HG03060 (cell line): ENCODE results near the gene CDCA4.

Experiments
- ATAC-seq: cut with Tn5 transposase; IDR thresholded peaks from one replicate; pipeline ENCODE4 v1.9.1; 2021; ENCODE audit warnings: low read depth, moderate number of reproducible peaks; ENCODE audit not compliant: unreplicated experiment

Gene CDCA4

DNA sequence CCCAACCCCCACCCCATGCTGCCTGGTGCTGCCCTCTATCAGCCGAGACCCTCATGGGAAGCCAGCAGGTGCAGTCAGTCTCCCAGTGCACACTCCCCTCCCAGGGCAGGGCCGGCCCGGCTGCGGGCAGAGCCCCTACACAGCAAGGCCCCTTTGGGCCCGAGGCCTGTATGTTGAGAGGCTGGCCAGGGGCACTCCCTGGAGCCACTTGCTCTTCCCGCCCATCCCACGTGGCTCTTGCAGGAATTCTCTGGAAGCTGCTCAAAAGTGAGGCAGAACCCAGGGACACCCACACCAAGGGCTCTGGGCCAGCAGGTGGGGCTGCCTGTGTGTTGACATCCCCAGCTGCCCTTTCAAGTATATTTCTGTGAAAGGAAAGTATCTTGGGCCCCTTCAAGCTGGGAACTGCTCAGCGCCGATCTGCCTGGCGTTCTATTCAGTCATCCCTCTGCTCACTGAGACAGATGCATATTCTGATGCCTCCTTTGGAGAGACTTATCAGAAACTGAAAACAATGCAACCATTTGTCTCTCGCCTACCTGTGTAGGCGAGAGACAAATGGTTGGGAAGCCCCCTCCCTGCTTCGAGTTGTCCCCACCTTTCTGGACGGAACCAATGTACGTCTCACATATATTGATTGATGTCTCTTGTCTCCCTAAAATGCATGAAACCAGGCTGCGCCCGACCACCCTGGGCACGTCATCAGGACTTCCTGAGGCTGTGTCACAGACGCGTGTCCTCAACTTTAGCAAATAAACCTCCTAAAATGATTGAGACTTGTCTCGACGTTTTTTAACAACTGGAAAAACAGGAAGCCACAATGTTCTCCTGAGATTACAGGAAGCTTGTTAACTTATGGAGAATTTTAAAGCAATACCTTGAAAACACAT, 38.4 kb upstream of the CDCA4 start:
- ATAC-seq: no peak

DNA sequence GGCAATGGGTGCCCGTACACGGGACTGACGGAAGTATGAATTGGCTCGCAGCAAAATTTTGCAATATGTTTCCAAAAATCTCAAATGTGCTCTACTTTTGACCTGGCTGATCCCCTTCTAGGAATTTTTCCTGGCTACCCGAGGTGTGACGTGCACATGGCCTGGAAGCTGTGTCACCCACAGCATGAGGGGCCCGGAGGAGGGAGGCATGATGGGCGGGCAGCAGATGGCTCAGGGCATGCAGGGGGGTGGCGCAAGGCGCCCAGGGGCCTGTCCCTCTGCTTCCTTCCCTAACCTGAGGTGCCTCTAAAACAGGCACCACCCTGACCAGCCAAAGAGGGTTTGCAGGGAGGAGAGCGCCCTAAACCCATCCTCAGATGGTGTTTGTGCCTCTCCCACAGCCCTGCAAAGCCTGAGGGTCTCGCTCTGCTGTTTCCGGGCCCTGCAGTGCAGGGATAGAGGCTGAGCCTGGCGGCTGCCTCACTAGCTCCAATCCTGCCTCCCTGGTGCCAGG, 37.7 kb upstream of the CDCA4 start:
- no peak for ATAC-seq

DNA sequence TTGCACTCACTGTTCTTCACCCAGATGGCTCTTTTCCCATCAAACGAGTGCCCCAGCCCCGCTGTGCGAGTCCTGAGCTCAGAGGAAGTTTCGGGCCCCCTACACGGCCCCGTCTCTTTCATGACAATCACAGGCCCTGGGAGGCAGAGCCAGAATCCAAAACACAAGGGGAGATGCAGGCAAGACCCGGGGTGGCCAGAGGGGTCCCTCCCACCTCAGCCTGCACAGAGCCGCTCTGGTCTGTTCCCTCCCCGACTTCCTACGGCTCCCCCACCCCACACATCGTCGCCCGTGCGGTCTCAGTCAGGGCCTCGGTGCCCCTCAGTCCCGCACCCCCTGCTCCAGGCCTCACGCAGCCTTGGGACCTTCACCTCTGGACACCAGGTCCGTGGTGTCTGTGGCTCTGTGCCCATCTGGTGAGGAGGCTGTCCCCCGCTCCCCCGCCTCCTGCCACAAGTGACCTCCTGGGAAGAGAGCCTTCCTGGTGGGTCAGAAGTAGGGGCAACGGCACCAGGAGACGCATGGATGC, 35.5 kb upstream of the CDCA4 start:
- ATAC-seq: no peak

DNA sequence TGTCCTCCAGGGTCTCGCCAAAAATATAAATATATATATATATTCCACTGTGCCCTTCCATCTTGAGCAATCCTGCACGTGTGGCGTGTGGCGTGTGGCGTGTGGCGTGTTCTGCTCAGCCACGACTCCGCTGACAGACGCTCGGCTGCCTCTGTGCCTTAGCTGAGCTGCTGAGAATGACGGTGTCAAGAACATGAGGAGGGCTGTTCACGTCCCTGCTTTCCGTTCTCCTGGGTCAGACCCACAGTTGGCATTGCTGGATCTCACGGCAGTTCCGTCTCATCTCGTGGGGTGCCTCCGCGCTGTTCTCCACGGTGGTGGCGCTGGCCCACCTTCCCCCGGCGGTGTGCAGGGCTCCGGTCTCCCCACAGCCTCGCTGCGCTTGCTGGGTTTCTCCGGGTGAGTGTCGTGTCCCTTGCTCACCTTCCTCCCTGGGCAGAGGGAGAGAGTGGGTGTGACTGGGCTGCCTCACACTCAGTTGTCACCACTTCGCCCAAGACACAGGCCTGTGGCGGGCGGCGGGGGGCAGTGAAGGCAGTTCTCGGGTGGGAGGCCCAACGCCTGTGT, 34.9 kb upstream of the CDCA4 start:
- ATAC-seq: no peak

DNA sequence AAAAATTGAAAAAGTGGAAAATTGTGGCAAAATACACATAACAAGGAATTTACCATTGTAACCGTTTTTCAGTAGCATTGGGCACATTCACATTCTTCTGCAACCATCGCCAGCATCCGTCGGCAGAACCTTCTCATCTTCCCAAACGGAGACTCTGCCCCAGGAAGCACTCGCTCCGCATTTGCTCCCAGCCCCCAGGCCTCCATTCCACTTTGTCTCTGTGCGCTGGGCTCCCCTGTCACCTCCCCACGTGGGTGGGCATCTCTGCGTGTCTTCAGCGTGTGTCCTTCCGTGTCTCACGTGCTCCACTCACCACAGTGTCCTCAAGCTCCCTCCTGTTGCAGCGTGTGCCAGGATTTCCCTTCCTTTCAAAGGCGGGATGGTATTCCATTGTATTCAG, 34.5 kb upstream of the CDCA4 start:
- ATAC-seq: no peak

DNA sequence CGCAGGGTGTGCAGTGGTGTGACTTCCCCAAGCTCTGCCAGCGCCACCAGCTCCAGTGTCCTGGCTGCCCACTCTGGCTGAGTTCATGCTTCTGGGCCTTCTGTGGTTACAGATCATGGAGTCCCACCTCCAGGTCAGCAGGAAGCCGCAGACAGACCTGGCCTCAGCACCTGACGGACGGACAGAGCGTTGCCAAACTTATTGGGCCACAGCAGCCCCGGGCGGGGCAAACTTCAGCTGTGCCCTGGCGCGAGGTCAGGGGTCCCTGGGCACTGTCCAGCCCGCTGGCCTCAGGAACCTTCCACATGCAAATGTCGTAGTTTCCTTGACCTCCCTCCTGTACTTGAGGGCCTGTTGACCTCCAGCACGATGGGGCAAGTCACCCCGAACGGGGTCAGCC, 33.1 kb upstream of the CDCA4 start:
- no peak for ATAC-seq

DNA sequence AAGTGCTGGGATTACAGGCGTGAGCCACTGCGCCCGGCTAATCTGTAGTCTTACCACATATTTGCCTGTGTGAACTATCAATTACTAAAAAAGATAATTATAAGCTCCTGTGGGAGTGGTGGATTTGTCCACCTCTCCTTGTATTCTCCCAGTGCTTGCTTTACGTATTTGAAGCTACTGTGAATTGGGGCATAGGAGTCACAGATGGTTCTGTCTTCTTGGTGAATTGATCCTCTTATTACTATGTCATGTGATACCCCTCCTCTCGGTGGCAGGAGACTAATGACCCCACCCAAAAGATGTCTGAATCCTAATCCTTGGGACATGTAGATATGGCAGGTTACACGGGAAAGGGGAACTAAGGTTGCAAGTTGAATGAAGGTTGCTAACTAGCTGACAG, 32.5 kb upstream of the CDCA4 start:
- no peak for ATAC-seq

DNA sequence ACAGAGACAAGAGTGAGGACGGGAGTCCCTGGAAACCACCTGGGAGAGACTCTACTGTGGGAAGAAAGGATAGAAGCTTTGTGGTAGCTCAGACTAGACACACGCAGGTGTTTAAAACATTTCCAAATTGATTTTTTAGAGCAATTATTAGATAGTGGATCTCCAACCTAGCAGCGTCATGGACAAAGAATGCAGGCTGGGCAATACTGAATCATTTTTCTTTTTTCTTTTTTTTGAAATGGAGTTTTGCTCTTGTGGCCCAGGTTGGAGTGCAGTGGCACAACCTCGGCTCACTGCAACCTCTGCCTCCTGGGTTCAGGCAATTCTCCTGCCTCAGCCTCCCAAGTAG, 31.2 kb upstream of the CDCA4 start:
- no peak for ATAC-seq

DNA sequence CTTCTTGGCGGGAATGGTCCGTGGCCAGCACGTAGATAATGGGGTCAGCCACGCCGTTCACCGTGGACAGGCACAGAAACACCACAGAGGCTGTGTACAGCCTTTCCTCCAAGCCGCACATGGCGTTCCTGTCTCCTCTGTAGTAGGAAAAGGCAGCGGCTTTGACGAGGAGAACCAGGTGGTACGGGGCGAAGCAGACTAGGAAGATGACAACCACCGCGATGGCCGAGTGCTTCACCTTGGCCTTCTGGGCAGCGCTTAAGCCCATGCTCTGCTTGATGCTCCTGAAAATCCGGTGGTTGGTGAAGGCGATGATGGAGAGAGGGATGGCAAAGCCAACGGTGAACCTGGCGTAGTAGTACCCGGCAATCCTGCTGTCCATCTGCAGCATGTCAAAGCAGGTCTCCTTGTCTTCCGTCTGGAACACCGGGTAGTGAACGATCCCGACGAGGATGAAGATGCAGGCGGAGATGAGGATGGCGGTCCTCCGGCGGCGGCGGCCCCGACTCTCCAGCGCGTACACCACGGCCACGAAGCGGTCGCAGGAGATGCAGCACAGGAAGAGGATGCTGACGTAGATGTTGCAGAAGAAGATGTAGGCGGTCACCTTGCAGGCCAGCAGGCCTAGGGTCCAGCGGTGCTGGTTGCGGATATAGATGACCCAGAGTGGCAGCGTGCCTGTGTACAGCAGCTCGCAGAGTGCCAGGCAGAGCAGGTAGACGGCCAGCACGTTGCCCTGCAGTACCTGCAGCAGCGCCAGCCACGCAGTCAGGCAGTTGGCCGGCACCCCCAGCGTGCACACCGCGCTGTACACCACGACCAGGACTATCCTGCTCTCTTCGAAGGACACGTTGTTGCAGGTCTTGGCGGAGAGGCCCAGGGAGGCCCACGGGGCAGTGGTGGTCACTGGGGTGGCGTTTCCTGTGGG, 30.6 kb upstream of the CDCA4 start:
- no peak for ATAC-seq

DNA sequence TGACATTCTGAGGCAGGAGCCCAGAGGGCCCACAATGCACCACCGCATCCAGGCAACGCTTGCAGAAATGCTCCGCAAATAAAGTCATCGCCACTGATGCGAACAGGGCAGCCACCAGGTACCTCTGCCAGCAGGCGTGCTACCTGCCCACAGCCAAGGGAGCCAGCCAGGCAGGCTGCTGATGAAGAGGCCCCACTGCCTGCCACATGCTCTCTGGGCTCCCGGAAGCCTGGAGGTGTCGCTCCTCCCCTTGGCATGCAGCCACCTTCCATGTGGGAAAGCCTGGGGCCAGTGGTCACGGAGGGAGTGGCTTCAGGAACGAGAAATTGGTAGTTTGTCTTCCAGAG, 29.6 kb upstream of the CDCA4 start:
- ATAC-seq: no peak

DNA sequence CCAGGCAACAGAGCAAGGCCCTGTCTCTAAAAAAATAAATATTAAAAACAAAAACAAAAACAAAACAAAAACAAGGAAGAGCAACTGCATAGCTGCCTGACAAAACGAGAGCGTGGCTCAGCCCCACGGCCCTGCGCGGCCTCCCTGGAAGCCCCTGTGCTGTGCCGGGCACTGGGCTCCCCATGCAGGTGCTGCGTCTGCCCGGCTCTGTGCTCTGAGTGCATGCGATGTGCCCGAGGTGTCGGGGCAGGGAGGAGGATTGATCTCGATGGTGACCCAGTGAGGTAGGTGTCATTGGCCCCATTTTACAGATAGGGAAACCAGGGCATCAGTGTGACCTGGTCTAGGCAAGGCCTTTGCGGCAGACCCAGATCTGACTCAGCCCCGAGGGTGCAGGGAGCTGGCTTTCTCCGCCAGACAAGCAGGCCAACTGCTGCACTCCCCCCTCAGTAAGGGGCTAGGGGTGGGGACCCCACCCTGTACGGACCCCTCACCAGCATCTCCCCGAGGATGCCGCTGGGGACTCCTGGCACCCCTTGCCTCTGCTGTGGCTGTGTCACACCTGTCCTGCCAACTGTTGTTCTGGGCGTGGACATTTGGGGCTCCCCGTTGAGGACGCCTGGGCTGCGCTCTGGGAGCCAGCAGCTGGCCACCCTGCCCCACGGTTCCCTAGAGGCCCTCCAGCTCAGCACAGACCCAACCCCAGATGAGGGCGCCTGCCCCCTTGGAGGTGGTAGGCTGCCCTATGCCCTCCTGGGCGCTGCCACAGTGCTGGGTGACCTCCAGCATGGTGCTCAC, 29.1 kb upstream of the CDCA4 start:
- no peak for ATAC-seq

DNA sequence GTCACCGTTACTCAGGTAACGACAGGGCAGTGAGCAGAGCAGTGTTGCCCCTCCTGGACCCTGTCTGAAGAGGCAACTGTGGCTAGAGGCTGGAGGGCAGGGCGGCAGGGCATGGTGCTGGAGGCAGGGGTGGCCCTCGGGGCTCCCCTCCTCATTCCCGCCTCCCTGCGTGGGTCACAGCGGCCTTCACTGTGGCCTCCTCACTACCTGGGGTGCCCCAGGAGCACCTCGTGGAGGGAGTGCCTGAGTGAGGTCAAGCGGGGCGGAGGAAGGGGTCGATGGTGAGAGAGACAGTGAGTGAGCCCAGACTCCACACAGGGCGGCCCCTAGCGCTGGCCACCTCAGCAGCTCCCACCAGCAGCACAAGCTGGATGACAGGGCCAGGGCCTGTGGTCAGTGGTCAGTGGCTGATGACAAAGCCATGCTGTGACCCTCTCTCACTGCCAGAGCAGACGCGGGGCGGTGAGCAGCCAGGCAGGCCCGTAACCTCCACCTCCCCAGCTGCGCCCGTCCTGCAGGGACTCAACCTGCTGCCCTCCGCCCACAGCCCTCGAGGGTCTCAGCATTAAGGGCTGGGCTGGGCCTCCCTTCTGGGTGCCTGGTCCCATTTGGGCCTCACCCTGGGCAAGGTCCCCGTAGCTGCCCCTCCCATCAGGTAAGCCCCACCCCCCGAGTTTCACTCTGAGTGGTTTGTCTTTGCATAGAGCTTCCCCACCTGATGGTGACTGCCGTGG, 26.6 kb upstream of the CDCA4 start:
- ATAC-seq: no peak

DNA sequence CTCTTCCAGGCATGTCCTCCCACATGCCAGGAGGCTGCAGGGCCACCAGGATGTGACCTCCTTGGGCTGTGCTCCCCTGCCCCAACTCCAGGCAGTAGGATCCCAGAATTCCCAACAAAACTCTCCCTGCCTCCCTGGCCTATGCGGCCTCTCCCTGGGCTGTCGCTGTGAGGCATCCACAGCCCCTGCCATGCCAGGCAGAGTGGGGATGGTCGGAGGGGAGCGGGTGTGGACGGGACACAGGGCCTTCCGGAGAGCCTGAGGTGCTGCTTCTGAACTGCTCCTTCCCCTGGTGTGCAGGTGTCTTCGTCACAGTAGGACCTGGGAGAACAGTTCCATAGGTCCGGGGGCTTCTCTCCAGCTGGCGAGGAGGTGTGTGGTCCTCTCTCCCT, 26.0 kb upstream of the CDCA4 start:
- ATAC-seq: no peak

DNA sequence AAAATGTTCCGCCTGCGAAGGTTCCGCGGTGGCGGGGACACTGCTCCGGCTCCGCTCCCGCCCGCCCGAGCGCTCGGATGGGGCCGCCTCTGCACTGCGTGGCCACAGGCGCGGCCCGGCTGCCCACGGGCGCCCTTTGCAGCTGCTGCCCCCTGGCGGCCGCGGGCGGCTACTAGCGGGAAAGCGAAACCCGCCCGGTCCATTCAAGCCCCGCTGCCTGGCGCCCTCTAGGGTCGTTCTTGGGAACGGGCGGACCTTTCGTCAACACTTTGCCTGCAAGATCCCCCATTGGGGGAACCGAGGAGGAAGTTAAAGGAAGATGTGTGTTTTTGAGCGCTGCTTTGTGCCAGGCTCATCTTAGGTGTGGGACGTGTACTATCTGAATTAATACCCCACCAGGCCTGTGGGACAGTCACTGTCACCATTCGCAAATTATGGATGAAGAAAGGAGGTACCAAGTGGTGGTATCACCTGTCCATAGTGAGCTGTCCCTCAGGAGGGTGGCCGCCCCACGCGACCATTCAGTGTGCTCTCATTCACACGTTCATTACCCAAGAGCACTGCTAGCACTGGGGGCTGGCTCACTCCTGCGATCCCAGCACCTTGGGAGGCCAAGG, 24.9 kb upstream of the CDCA4 start:
- ATAC-seq: no peak

DNA sequence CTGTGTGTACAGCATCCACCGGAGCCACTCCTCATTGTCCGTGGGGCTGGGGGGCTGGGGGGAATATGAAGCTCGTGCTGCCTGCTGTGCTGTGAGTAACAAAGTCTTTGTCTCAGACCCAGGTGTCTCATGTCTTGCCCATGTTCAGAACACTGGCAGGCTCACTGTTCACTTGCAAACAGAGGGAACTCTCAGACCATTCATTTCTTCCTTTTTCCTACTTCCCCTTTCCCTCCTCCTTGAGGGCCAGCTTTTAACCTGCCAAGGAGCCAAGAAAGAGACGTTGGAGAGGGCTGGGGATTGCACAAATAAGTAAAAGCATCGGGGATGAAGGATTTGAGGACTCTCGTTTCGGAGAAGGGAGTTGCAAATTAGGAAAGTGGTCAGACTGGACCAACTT, 22.8 kb upstream of the CDCA4 start:
- no peak for ATAC-seq

DNA sequence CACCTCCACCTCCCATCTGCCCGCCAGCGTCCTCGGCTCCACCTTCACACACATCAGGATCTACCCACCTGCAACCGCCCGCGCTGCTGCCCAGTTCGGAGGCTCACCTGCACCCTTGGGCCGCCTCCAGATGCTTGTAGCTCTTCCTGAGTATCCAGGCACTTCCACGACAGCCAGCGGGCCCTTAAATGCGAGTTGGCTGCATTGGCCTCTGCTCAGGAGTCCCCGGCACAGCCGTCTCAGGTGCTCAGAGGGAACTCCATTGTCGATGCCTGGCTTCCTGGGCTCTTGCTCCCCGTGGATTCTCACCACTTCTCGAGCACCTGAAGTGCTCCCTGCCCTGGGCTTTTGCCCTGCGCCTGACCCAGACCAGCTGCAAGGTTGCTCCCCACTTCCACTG, 21.9 kb upstream of the CDCA4 start:
- ATAC-seq: no peak

DNA sequence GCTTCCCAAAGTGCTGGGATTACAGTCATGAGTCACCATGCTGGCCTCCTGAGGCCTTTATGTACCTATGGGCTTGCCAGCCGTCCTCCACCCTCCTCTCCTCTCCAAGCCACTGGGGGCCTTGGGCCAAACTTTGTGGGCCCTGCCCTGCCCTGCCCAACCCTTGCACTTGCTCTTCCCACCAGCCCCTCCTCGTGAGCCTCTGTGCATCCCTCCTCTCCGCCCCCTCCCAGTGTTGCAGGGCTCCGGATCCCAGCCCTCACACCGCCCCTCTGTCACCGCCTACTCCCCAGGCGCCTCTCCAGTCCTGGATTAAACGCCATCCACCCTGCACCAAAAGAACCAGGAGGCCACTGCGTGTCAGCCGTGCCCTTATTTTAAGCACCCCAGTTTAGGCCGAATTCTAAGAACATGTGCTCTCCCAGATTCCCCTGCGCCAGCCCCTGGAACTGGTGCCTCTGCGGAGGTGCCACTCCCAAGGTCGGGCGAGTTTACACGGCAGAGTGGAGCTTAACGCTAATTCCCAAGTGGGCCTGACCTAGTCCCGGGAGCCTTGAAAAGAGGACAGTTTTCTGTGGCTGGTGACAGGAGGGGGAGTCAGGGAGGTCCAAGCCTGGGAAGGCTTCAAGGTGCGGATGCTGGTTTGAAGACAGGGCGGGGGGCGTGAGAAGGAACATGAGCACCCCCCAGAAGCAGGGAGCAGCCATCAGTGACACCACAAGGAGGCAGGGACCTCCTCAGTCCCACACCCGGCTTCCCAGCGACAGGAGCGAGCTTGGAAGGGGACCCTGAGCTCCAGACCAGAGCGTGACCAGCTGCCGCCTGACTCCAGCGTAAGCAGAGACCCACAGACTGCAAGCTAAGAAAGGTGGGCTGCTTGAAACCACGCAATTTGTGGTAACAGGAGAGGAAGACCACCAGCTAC, 21.2 kb upstream of the CDCA4 start:
- ATAC-seq: no peak
